Liver (tissue), 9 donors: ENCODE results near the gene NOL6. TPM values are rescaled to one million over a fixed set of nuclear protein-coding genes. Genes with fewer than 3 reads are reported as not detected.
"Not testable (repeated sequence)": the region's sequence is repeated elsewhere in the genome, so short reads cannot be mapped to it uniquely, and the experiment has no call there.

Experiments
- DNase-seq: peaks from one replicate; pipeline ENCODE4 v3.0.0-alpha.2; 2017; ENCODE audit warnings: low spot score
- H3K27ac ChIP-seq, 2 donors: one replicate each; pipeline ENCODE4 v1.7.0; 2013; ENCODE audit warnings: inconsistent platforms in 2 of 2, low read length in 2 of 2, control low read depth in 1 of 2, low read depth in 1 of 2, mild to moderate bottlenecking in 1 of 2
- H3K27me3 ChIP-seq, 4 donors: one replicate each; pipeline versions ENCODE4 v1.6.1 to v1.7.0; 2013; ENCODE audit warnings: low read length in 3 of 4, inconsistent platforms in 1 of 4, mild to moderate bottlenecking in 1 of 4, moderate library complexity in 1 of 4; ENCODE audit not compliant: control insufficient read depth in 4 of 4, insufficient read depth in 4 of 4
- H3K36me3 ChIP-seq, 4 donors: one replicate each; pipeline versions ENCODE4 v1.6.1 to v1.7.0; 2013; ENCODE audit warnings: low read length in 3 of 4, mild to moderate bottlenecking in 3 of 4, low read depth in 1 of 4, moderate library complexity in 1 of 4; ENCODE audit not compliant: control insufficient read depth in 4 of 4, insufficient read depth in 3 of 4
- H3K4me1 ChIP-seq, 4 donors: one replicate each; pipeline versions ENCODE4 v1.6.1 to v1.7.0; 2013; ENCODE audit warnings: low read length in 3 of 4, mild to moderate bottlenecking in 3 of 4, moderate library complexity in 1 of 4; ENCODE audit not compliant: control insufficient read depth in 4 of 4, insufficient read depth in 4 of 4
- H3K4me3 ChIP-seq, 3 donors: one replicate each; pipeline versions ENCODE4 v1.6.1 to v1.7.0; 2013; ENCODE audit warnings: low read length in 3 of 3, control low read depth in 1 of 3, low read depth in 1 of 3, mild to moderate bottlenecking in 1 of 3
- H3K9ac ChIP-seq, 2 donors: one replicate each; pipeline ENCODE4 v1.7.0; 2013; ENCODE audit warnings: low read length in 2 of 2, mild to moderate bottlenecking in 2 of 2, moderate library complexity in 2 of 2, control low read depth in 1 of 2, low read depth in 1 of 2
- H3K9me3 ChIP-seq, 4 donors: one replicate each; pipeline versions ENCODE4 v1.6.1 to v1.7.0; 2013; ENCODE audit warnings: low read length in 3 of 4; ENCODE audit not compliant: control insufficient read depth in 4 of 4
- EGR1 ChIP-seq, 2 donors: IDR thresholded peaks; 2 replicates each; pipeline ENCODE4 v1.6.1; 2016 to 2018; ENCODE audit warnings: antibody characterized with exemption in 2 of 2, low read depth in 2 of 2
- FOXA2 ChIP-seq: IDR thresholded peaks from 2 replicates; pipeline ENCODE4 v1.6.1; 2016; ENCODE audit warnings: antibody characterized with exemption
- HNF4A ChIP-seq, 2 donors: conservative IDR thresholded peaks; 2 replicates each; pipeline ENCODE4 v1.6.1; 2016; ENCODE audit warnings: antibody characterized with exemption in 2 of 2, mild to moderate bottlenecking in 2 of 2
- HNF4G ChIP-seq: IDR thresholded peaks from 2 replicates; pipeline ENCODE4 v1.6.1; 2016; ENCODE audit warnings: antibody characterized with exemption
- REST ChIP-seq: IDR thresholded peaks from 2 replicates; pipeline ENCODE4 v1.6.1; 2016; ENCODE audit warnings: antibody characterized with exemption, mild to moderate bottlenecking
- RXRA ChIP-seq, 2 donors: IDR thresholded peaks; 2 replicates each; pipeline ENCODE4 v1.6.1; 2017 to 2018; ENCODE audit warnings: antibody characterized with exemption in 2 of 2, mild to moderate bottlenecking in 1 of 2
- SP1 ChIP-seq: IDR thresholded peaks from 2 replicates; pipeline ENCODE4 v1.6.1; 2018; ENCODE audit warnings: antibody characterized with exemption, mild to moderate bottlenecking
- TAF1 ChIP-seq: conservative IDR thresholded peaks from 2 replicates; pipeline ENCODE4 v1.6.1; 2016; ENCODE audit warnings: antibody characterized with exemption, mild to moderate bottlenecking
- YY1 ChIP-seq: IDR thresholded peaks from 2 replicates; pipeline ENCODE4 v1.6.1; 2016; ENCODE audit warnings: antibody characterized with exemption, mild to moderate bottlenecking
- ZBTB33 ChIP-seq: IDR thresholded peaks from 2 replicates; pipeline ENCODE4 v1.6.1; 2016; ENCODE audit warnings: antibody characterized with exemption
- WGBS: extraction: QIAGEN DNeasy Blood & Tissue Kit; methylation state at CpG from one replicate; pipeline ENCODE4 v1.1.7; 2013; 5-methylcytosine and 5-hydroxymethylcytosine counted together
- polyA plus RNA-seq, 2 donors: library from polyadenylated mRNA; stranded (reverse) in 1 of 2; unstranded in 1 of 2; fragments of 200-250 nt in 1 of 2; fragments of >200 nt in 1 of 2; fragmentation: Nextera tagmentation in 1 of 2; extraction: Ambion mirVana in 1 of 2; gene quantifications; one replicate each; pipeline versions ENCODE4 v1.2.1 to v1.2.3, GENCODE V29; 2013 to 2015
- total RNA-seq, 2 donors: library from RNA; depleted of rRNA; stranded (reverse); fragments of >200 nt; gene quantifications; one replicate each; pipeline ENCODE4 v1.2.3, GENCODE V29; 2014
- donor health status: healthy.
- donor health status: healthy.
- donor health status: healthy.
- donor health status: healthy.
- donor health status: healthy.

The NOL6 gene
- total and polyA plus RNA-seq, 4 donors = 8.8 to 20.2 (median 13.8) TPM

GRCh38 chr9:33425128-33425533, 48.6 kb downstream of the NOL6 start:
- Histone ChIP-seq H3K27ac (peak overlapping the region in 1 of 2 donors; percentile 23), H3K9ac (no peak overlapping the region), H3K4me3 (no peak overlapping the region), H3K4me1 (peaks cover 0 to 7% (median 3%) of the 10 kb centered on the region in 4 donors), H3K9me3 (no peaks in the 10 kb centered on the region), H3K27me3 (no peaks in the 10 kb centered on the region), H3K36me3 (no peaks in the 10 kb centered on the region)
- DNase-seq = no peak
- TF ChIP-seq ZBTB33 (no peak), HNF4A (conservative IDR thresholded peaks at IDR 0.05) (peak; percentile 35 to 38), RXRA (IDR thresholded peaks at IDR 0.05) (peak in 1 of 2 donors; percentile 15), SP1 (peak; percentile 28)
- 28% methylated on average over 4 of the region's 4 CpGs for WGBS

GRCh38 chr9:33424492-33424891, 49.2 kb downstream of the NOL6 start:
- H3K36me3 ChIP-seq, H3K27me3 ChIP-seq, H3K9ac ChIP-seq, H3K9me3 ChIP-seq, H3K27ac ChIP-seq, DNase-seq, H3K4me3 ChIP-seq, H3K4me1 ChIP-seq: not testable (repeated sequence)
- whole genome bisulfite sequencing = 94% methylated on average over 6 of the region's 6 CpGs

GRCh38 chr9:33424043-33424442, 49.7 kb downstream of the NOL6 start:
- not testable (repeated sequence) for H3K27me3 ChIP-seq, H3K4me3 ChIP-seq, H3K9ac ChIP-seq, H3K27ac ChIP-seq, H3K9me3 ChIP-seq, DNase-seq, H3K36me3 ChIP-seq, H3K4me1 ChIP-seq
- 60% methylated on average over 7 of the region's 7 CpGs for WGBS

GRCh38 chr9:33419708-33420303, 53.9 kb downstream of the NOL6 start:
- H3K27me3 ChIP-seq = no peaks in the 10 kb centered on the region
- no peak for DNase-seq
- no peak for TF ChIP-seq HNF4A (conservative IDR thresholded peaks at IDR 0.05)
- TF ChIP-seq YY1 = no peak
- TF ChIP-seq FOXA2 = no peak
- H3K9me3 ChIP-seq = no peaks in the 10 kb centered on the region
- H3K4me3 ChIP-seq = no peak overlapping the region
- H3K9ac ChIP-seq = no peak overlapping the region
- 88% methylated on average over 10 of the region's 10 CpGs for WGBS
- H3K27ac ChIP-seq = no peak overlapping the region
- H3K36me3 ChIP-seq = no peaks in the 10 kb centered on the region
- peaks cover 6 to 21% (median 15%) of the 10 kb centered on the region in 4 donors for H3K4me1 ChIP-seq

GRCh38 chr9:33418090-33418489, 55.6 kb downstream of the NOL6 start:
- no peak overlapping the region for H3K27ac ChIP-seq
- DNase-seq = no peak

More at GRCh38 chr9:33418090-33418489, 55.6 kb downstream of the NOL6 start:
- Histone ChIP-seq H3K4me3 (no peak overlapping the region), H3K9me3 (no peaks in the 10 kb centered on the region), H3K9ac (no peak overlapping the region), H3K27me3 (no peaks in the 10 kb centered on the region), H3K4me1 (peaks cover 6 to 24% (median 16%) of the 10 kb centered on the region in 4 donors), H3K36me3 (no peaks in the 10 kb centered on the region)
- TF ChIP-seq EGR1 (IDR thresholded peaks at IDR 0.05; ENCODE audit: low read depth in 2 of 2) (no peak), TAF1 (no peak), HNF4G (no peak), REST (no peak)
- WGBS = 93% methylated on average over 8 of the region's 8 CpGs
